ENCODE data around the gene SNHG17. TPM values are rescaled to one million over a fixed set of nuclear protein-coding genes. Genes with fewer than 3 reads are reported as not detected.

The SNHG17 gene
- total RNA-seq, 1 donor from 2014 or later, result 8.0 TPM

DNA sequence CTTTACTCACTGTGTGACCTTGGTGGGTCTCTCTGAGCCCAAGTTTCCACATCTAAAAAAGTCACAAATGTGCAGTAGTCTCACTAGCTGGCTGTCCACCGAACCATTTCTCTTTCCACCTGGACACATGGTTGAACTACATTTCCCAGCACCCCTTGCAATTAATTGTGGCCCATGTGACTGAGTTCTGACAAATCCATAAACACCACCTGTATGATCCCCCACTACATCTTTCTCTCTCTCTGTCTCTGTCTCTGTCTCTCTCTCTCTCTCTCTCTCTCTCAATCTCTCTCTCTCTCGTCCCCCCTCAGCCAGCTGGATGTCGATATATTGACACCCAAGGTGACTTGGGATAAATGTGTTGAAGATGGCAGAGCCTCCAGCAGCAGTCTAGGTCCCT lies 42.8 kb downstream of the SNHG17 start:
- Mint-ChIP-seq H3K4me1 (peaks cover 3% of the 10 kb centered on the region), H3K4me3 (no peak overlapping the region), H3K9me3 (no peaks in the 10 kb centered on the region), H3K27ac (no peak overlapping the region), H3K36me3 (no peaks in the 10 kb centered on the region), H3K27me3 (ENCODE audit: insufficient read depth, low read depth) (no peaks in the 10 kb centered on the region)
- Histone ChIP-seq H3F3A (ENCODE audit: low read depth) (no peaks in the 10 kb centered on the region), H3K27me3 (no peaks in the 10 kb centered on the region), H3K4me3 (no peak overlapping the region), H2AFZ (replicated peaks) (no peak overlapping the region), H3K79me2 (ENCODE audit: low read depth) (no peaks in the 10 kb centered on the region), H3K36me3 (no peaks in the 10 kb centered on the region), H3K27ac (no peak overlapping the region), H4K20me1 (ENCODE audit: low read depth) (no peaks in the 10 kb centered on the region), H3K4me1 (no peaks in the 10 kb centered on the region), H3K9me3 (ENCODE audit: low read depth) (no peaks in the 10 kb centered on the region), H3K9ac (no peak overlapping the region), H3K4me2 (no peak overlapping the region)
- TF ChIP-seq EZH2 (IDR thresholded peaks at IDR 0.05) (no peak), EZH2phosphoT487 (IDR thresholded peaks at IDR 0.05) (no peak)
- TF ChIP-seq, protein P1, sequence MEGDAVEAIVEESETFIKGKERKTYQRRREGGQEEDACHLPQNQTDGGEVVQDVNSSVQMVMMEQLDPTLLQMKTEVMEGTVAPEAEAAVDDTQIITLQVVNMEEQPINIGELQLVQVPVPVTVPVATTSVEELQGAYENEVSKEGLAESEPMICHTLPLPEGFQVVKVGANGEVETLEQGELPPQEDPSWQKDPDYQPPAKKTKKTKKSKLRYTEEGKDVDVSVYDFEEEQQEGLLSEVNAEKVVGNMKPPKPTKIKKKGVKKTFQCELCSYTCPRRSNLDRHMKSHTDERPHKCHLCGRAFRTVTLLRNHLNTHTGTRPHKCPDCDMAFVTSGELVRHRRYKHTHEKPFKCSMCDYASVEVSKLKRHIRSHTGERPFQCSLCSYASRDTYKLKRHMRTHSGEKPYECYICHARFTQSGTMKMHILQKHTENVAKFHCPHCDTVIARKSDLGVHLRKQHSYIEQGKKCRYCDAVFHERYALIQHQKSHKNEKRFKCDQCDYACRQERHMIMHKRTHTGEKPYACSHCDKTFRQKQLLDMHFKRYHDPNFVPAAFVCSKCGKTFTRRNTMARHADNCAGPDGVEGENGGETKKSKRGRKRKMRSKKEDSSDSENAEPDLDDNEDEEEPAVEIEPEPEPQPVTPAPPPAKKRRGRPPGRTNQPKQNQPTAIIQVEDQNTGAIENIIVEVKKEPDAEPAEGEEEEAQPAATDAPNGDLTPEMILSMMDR (IDR thresholded peaks at IDR 0.05), result no peak
- no peak for DNase-seq (ENCODE audit: low spot score)

DNA sequence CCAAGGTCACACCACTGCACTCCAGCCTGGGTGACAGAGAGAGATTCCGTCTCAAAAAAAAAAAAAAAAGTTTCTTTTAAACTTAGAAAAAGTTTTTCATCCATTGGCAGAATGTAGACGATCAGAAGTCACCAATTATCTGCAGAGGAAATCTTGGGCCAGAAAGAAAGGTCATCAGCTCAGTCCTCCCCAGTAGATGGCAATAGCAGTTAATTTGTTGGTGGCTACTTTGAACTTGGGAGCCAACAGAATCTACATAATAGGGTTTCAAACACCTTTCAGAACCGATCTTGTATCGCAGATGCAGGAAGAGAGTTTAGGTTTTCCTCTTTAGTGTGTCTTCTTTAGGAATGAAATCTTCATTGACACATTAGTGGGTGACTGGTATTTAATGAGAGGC lies 47.2 kb downstream of the SNHG17 start:
- H3K4me3 Mint-ChIP-seq, result no peak overlapping the region
- no peaks in the 10 kb centered on the region for H4K20me1 ChIP-seq (ENCODE audit: low read depth)
- H3K9me3 ChIP-seq (ENCODE audit: low read depth), result no peaks in the 10 kb centered on the region
- H3K27ac ChIP-seq, result no peak overlapping the region
- no peaks in the 10 kb centered on the region for H3K4me1 ChIP-seq
- H3K36me3 ChIP-seq, result no peaks in the 10 kb centered on the region
- H3K9me3 Mint-ChIP-seq, result no peaks in the 10 kb centered on the region
- no peak overlapping the region for H3K27ac Mint-ChIP-seq
- DNase-seq (ENCODE audit: low spot score), result no peak
- no peak overlapping the region for H3K4me3 ChIP-seq
- H3K27me3 ChIP-seq, result no peaks in the 10 kb centered on the region
- H3K36me3 Mint-ChIP-seq, result no peaks in the 10 kb centered on the region
- H3K4me1 Mint-ChIP-seq, result no peaks in the 10 kb centered on the region
- no peaks in the 10 kb centered on the region for H3K79me2 ChIP-seq (ENCODE audit: low read depth)
- no peak overlapping the region for H2AFZ ChIP-seq (replicated peaks)
- no peaks in the 10 kb centered on the region for H3F3A ChIP-seq (ENCODE audit: low read depth)
- peaks cover 3% of the 10 kb centered on the region for H3K27me3 Mint-ChIP-seq (ENCODE audit: insufficient read depth, low read depth)
- TF ChIP-seq EZH2phosphoT487 (IDR thresholded peaks at IDR 0.05) (no peak), EZH2 (IDR thresholded peaks at IDR 0.05) (no peak)
- TF ChIP-seq, protein P1 (IDR thresholded peaks at IDR 0.05), result no peak
- no peak overlapping the region for H3K4me2 ChIP-seq
- no peak overlapping the region for H3K9ac ChIP-seq

DNA sequence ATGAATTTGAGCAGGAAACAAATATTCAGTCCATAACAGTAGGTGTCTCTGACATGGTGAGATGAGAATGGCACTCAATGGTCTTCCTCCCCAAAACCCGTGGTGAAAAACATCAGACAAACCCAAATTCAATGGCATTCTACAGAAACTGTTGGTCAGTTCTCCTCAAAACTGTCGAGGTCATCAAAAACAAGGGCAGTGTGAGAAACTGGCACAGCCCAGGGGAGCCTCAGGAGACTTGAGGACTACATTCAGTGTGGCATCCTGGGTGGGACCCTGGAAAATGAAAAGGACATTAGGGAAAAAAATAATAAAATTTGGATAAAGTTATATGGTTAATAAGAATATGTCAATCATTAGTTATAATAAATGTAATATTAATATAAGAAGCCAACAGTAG lies 48.3 kb downstream of the SNHG17 start:
- no peaks in the 10 kb centered on the region for H3K4me1 Mint-ChIP-seq
- peaks cover 3% of the 10 kb centered on the region for H3K27me3 Mint-ChIP-seq (ENCODE audit: insufficient read depth, low read depth)
- Histone ChIP-seq H3K4me1 (no peaks in the 10 kb centered on the region), H2AFZ (replicated peaks) (no peak overlapping the region), H4K20me1 (ENCODE audit: low read depth) (no peaks in the 10 kb centered on the region), H3K4me2 (no peak overlapping the region), H3K27ac (no peak overlapping the region), H3K4me3 (no peak overlapping the region), H3K9ac (no peak overlapping the region), H3F3A (ENCODE audit: low read depth) (no peaks in the 10 kb centered on the region), H3K9me3 (ENCODE audit: low read depth) (no peaks in the 10 kb centered on the region), H3K27me3 (no peaks in the 10 kb centered on the region), H3K36me3 (no peaks in the 10 kb centered on the region), H3K79me2 (ENCODE audit: low read depth) (no peaks in the 10 kb centered on the region)
- H3K27ac Mint-ChIP-seq, result no peak overlapping the region
- no peaks in the 10 kb centered on the region for H3K9me3 Mint-ChIP-seq
- no peak for DNase-seq (ENCODE audit: low spot score)
- no peak for TF ChIP-seq EZH2 (IDR thresholded peaks at IDR 0.05)
- TF ChIP-seq, protein P1 (IDR thresholded peaks at IDR 0.05), result no peak
- no peak for TF ChIP-seq EZH2phosphoT487 (IDR thresholded peaks at IDR 0.05)
- H3K36me3 Mint-ChIP-seq, result no peaks in the 10 kb centered on the region
- H3K4me3 Mint-ChIP-seq, result no peak overlapping the region

All from neural progenitor cell (in vitro differentiated cells).